ENCODE measurements around the gene ITPA.
A peak's percentile ranks its signal among the peaks of the same experiment; 100 is the strongest.

GRCh38 chr20:3204124-3204794, 5.0 kb upstream of the ITPA start, which contains the start of gene DDRGK1:
- TF ChIP-seq CTCF (IDR thresholded peaks at IDR 0.05) = no peak
- peak; percentile 57 to 85 for TF ChIP-seq POLR2A (IDR thresholded peaks at IDR 0.05)
